Stomach (tissue), 4 donors: ENCODE data around the gene CST1.

ENCODE experiments used
- CTCF ChIP-seq, 7 experiments: fragments of 450-650 bp in 4 of 7; fragments of 200-600 bp in 3 of 7; sonication (generic) in 3 of 7; IDR thresholded peaks; one replicate each; pipeline ENCODE4 v1.5.1; 2016 to 2019; ENCODE audit warnings: antibody characterized with exemption in 7 of 7, control low read depth in 2 of 7, mild to moderate bottlenecking in 1 of 7
- EP300 ChIP-seq: sonication (generic); formaldehyde crosslinking; IDR thresholded peaks from one replicate; pipeline ENCODE4 v1.6.1; 2017; ENCODE audit warnings: antibody characterized with exemption
- POLR2A ChIP-seq, 4 donors: fragments of 450-650 bp; IDR thresholded peaks; one replicate each; pipeline ENCODE4 v1.6.1; 2016; ENCODE audit warnings: antibody characterized with exemption in 4 of 4, control low read depth in 2 of 4, mild to moderate bottlenecking in 1 of 4, moderate library complexity in 1 of 4
- POLR2AphosphoS5 ChIP-seq, 3 donors: sonication (generic); formaldehyde crosslinking; IDR thresholded peaks; one replicate each; pipeline ENCODE4 v1.6.1; 2016; ENCODE audit warnings: antibody characterized with exemption in 3 of 3

GRCh38 chr20:23753194-23753548 lies 2.4 kb upstream of the CST1 start:
- no peak for TF ChIP-seq CTCF (IDR thresholded peaks at IDR 0.05)
- TF ChIP-seq POLR2A (IDR thresholded peaks at IDR 0.05): no peak
- TF ChIP-seq EP300: no peak
- TF ChIP-seq POLR2AphosphoS5 (IDR thresholded peaks at IDR 0.05): no peak
